ENCODE measurements around the gene CHPT1. TPM values are rescaled to one million over a fixed set of nuclear protein-coding genes. Genes with fewer than 3 reads are reported as not detected.

The CHPT1 gene
- total RNA-seq, 1 experiment from 2014 or later, result 28.1 TPM

- ChIA-PET POLR2A (interaction anchor here (0.7 to 1.3 kb wide), 3 partner anchors 195 to 354 kb away, joined by 3 read pairs; partner anchors contain the start of gene ARL1), CTCF (interaction anchor here (0.6 to 4.0 kb wide), 5 partner anchors 10 to 348 kb away, joined by 3 to 28 read pairs (median 6); no protein-coding TSS in a partner anchor)
- H3K4me1 Mint-ChIP-seq (ENCODE audit: insufficient read depth, unreplicated experiment), result no peaks in the 10 kb centered on the region
- intact Hi-C loops (cut with micrococcal nuclease), result no loop called here
- BruUV-seq (replicated peaks), result no TSS peak
- DNase-seq (ENCODE audit: unreplicated experiment), result peak; percentile 1
- H3K27ac Mint-ChIP-seq (ENCODE audit: low read depth, unreplicated experiment), result no peak overlapping the region
- H3K4me3 Mint-ChIP-seq (ENCODE audit: unreplicated experiment), result no peak overlapping the region
- H3K27me3 Mint-ChIP-seq (ENCODE audit: insufficient read depth, unreplicated experiment), result no peaks in the 10 kb centered on the region
- TF ChIP-seq, protein P1, sequence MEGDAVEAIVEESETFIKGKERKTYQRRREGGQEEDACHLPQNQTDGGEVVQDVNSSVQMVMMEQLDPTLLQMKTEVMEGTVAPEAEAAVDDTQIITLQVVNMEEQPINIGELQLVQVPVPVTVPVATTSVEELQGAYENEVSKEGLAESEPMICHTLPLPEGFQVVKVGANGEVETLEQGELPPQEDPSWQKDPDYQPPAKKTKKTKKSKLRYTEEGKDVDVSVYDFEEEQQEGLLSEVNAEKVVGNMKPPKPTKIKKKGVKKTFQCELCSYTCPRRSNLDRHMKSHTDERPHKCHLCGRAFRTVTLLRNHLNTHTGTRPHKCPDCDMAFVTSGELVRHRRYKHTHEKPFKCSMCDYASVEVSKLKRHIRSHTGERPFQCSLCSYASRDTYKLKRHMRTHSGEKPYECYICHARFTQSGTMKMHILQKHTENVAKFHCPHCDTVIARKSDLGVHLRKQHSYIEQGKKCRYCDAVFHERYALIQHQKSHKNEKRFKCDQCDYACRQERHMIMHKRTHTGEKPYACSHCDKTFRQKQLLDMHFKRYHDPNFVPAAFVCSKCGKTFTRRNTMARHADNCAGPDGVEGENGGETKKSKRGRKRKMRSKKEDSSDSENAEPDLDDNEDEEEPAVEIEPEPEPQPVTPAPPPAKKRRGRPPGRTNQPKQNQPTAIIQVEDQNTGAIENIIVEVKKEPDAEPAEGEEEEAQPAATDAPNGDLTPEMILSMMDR (IDR thresholded peaks at IDR 0.05; ENCODE audit: unreplicated experiment), result no peak
- no peaks in the 10 kb centered on the region for H3K9me3 Mint-ChIP-seq (ENCODE audit: unreplicated experiment)
- H3K36me3 Mint-ChIP-seq (ENCODE audit: insufficient read depth, unreplicated experiment), result peaks cover 17% of the 10 kb centered on the region
Measured at GRCh38 chr12:101761350-101761749, 63.9 kb downstream of the CHPT1 start.

- TF ChIP-seq, protein P1 (IDR thresholded peaks at IDR 0.05; ENCODE audit: unreplicated experiment), result no peak
- ChIA-PET POLR2A (interaction anchor here (0.7 to 1.3 kb wide), 2 partner anchors 248 to 354 kb away, joined by 3 read pairs; partner anchors contain the start of gene ARL1), CTCF (interaction anchor here (0.6 to 4.0 kb wide), 5 partner anchors 11 to 349 kb away, joined by 3 to 28 read pairs (median 4); partner anchors contain the start of gene GNPTAB)
- Mint-ChIP-seq H3K27me3 (ENCODE audit: insufficient read depth, unreplicated experiment) (no peaks in the 10 kb centered on the region), H3K4me1 (ENCODE audit: insufficient read depth, unreplicated experiment) (no peaks in the 10 kb centered on the region), H3K36me3 (ENCODE audit: insufficient read depth, unreplicated experiment) (peaks cover 17% of the 10 kb centered on the region), H3K9me3 (ENCODE audit: unreplicated experiment) (no peaks in the 10 kb centered on the region), H3K27ac (ENCODE audit: low read depth, unreplicated experiment) (no peak overlapping the region), H3K4me3 (ENCODE audit: unreplicated experiment) (no peak overlapping the region)
- no TSS peak for BruUV-seq (replicated peaks)
- intact Hi-C loops (cut with micrococcal nuclease), result no loop called here
- no peak for DNase-seq (ENCODE audit: unreplicated experiment)
Measured at GRCh38 chr12:101761781-101762180, 64.3 kb downstream of the CHPT1 start.

DNA sequence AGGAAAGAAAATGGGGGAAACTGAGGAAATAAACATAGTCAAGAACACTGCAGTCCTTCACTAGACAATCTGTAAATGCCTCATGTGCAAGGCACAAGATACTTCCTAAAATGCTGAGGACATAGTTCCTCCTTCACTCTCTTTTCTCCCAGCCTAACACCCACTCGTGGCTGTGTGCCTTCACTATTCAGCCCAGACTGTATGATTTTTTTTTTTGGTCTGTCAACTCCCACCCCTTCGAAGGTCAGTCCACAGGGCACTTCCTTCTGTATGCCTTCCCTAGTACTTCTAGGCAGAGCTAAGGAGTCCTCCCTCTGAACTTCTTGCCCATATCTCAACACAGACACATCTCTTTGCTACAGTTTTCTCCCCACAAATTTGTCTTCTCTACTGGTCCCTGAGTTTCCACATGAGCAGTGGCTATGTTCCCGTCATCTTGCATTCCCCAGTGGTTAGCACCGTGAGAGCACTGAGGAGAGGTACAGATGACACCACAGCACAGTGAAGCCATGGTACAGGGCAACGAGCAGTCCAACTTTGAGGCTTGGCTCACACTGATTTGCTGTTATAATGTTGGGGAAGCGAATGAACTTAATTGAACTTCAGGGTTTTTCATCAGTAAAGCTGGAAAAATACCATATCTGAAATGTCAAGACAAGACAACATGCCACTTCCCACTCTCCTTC lies 65.9 kb downstream of the CHPT1 start:
- H3K36me3 Mint-ChIP-seq (ENCODE audit: insufficient read depth, unreplicated experiment), result peaks cover 17% of the 10 kb centered on the region
- no peak overlapping the region for H3K27ac Mint-ChIP-seq (ENCODE audit: low read depth, unreplicated experiment)
- H3K9me3 Mint-ChIP-seq (ENCODE audit: unreplicated experiment), result no peaks in the 10 kb centered on the region
- no peaks in the 10 kb centered on the region for H3K27me3 Mint-ChIP-seq (ENCODE audit: insufficient read depth, unreplicated experiment)
- no peaks in the 10 kb centered on the region for H3K4me1 Mint-ChIP-seq (ENCODE audit: insufficient read depth, unreplicated experiment)
- no peak for DNase-seq (ENCODE audit: unreplicated experiment)
- POLR2A ChIA-PET, result no interaction called here
- H3K4me3 Mint-ChIP-seq (ENCODE audit: unreplicated experiment), result no peak overlapping the region
- intact Hi-C loops (cut with micrococcal nuclease), result no loop called here
- BruUV-seq (replicated peaks), result no TSS peak
- TF ChIP-seq, protein P1 (IDR thresholded peaks at IDR 0.05; ENCODE audit: unreplicated experiment), result no peak
- CTCF ChIA-PET, result interaction anchor here (0.6 to 1.5 kb wide), 5 partner anchors 9 to 191 kb away, joined by 3 to 5 read pairs (median 3); no protein-coding TSS in a partner anchor

DNA sequence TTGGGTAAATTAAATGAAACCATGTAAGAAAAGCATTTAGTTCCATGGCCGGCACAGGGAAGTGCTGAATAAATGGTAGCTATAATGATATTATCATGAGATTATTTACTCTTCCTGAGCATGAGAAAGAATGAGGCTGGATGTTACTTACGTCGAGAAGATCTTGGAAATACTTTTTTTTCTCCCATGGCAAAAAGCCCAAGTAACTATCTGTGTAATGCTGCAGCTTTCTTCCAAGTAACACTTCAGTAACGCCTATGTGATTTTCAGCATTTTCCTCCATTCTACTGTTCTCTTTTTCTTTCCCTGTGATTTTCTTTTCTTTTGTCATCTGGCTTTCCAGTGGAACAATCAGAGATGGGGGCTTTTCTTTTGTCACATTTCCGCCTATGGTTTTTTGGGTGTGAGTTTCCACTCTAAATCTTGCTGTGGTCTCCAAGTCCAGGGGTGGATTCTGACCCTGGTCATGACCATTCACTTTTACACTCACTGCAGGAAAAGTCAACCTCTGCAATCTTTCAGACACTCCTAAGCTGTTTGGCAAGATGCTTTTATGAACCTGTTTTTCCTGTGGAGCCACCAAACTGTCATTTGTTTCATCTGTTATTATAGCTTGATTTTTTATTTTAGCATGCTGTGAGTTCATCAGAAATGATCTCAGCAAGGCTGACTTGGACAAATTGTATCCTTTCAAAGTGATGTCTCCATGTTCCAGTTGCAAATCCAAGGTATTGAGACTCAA lies 66.8 kb downstream of the CHPT1 start:
- ChIA-PET CTCF (interaction anchor here (0.6 to 1.5 kb wide), 7 partner anchors 9 to 192 kb away, joined by 3 to 5 read pairs (median 3); no protein-coding TSS in a partner anchor), POLR2A (no interaction called here)
- BruUV-seq (replicated peaks), result TSS peak; percentile 25
- TF ChIP-seq, protein P1 (IDR thresholded peaks at IDR 0.05; ENCODE audit: unreplicated experiment), result no peak
- Mint-ChIP-seq H3K4me1 (ENCODE audit: insufficient read depth, unreplicated experiment) (no peaks in the 10 kb centered on the region), H3K9me3 (ENCODE audit: unreplicated experiment) (no peaks in the 10 kb centered on the region), H3K36me3 (ENCODE audit: insufficient read depth, unreplicated experiment) (peaks cover 23% of the 10 kb centered on the region), H3K4me3 (ENCODE audit: unreplicated experiment) (no peak overlapping the region), H3K27ac (ENCODE audit: low read depth, unreplicated experiment) (no peak overlapping the region), H3K27me3 (ENCODE audit: insufficient read depth, unreplicated experiment) (no peaks in the 10 kb centered on the region)
- DNase-seq (ENCODE audit: unreplicated experiment), result no peak
- intact Hi-C loops (cut with micrococcal nuclease), result no loop called here

Measured in MCF 10A (cell line).